Neuron (in vitro differentiated cells): ENCODE results near the gene GPR34.
"Not testable (repeated sequence)": the region's sequence is repeated elsewhere in the genome, so short reads cannot be mapped to it uniquely, and the experiment has no call there.

Experiments used
- H2AFZ ChIP-seq: one replicate; pipeline ENCODE4 v1.6.1; 2013; ENCODE audit warnings: low read depth, mild to moderate bottlenecking, inconsistent platforms, low read length, moderate library complexity
- H3K27me3 ChIP-seq: one replicate; pipeline ENCODE4 v1.6.1; 2013; ENCODE audit warnings: low read length; ENCODE audit not compliant: insufficient read depth
- H3K36me3 ChIP-seq: one replicate; pipeline ENCODE4 v1.6.1; 2013; ENCODE audit warnings: low read length; ENCODE audit not compliant: insufficient read depth
- H3K4me1 ChIP-seq: one replicate; pipeline ENCODE4 v1.6.1; 2013; ENCODE audit warnings: low read length; ENCODE audit not compliant: insufficient read depth
- H3K4me3 ChIP-seq: 2 replicates; pipeline ENCODE4 v1.5.1; 2013; ENCODE audit warnings: mild to moderate bottlenecking, low read length, moderate library complexity
- H3K9me3 ChIP-seq: one replicate; pipeline ENCODE4 v1.6.1; 2013; ENCODE audit warnings: low read length

Gene GPR34

GRCh38 chrX:41705680-41706374 lies 17.1 kb downstream of the GPR34 start:
- no peaks in the 10 kb centered on the region for H3K27me3 ChIP-seq
- H2AFZ ChIP-seq, result no peak overlapping the region
- H3K36me3 ChIP-seq, result no peaks in the 10 kb centered on the region
- no peaks in the 10 kb centered on the region for H3K9me3 ChIP-seq
- no peak overlapping the region for H3K4me3 ChIP-seq
- H3K4me1 ChIP-seq, result no peaks in the 10 kb centered on the region

GRCh38 chrX:41707218-41707617 lies 18.4 kb downstream of the GPR34 start:
- H3K4me1 ChIP-seq, result no peaks in the 10 kb centered on the region
- no peaks in the 10 kb centered on the region for H3K9me3 ChIP-seq
- H2AFZ ChIP-seq, result no peak overlapping the region
- no peaks in the 10 kb centered on the region for H3K36me3 ChIP-seq
- no peaks in the 10 kb centered on the region for H3K27me3 ChIP-seq
- no peak overlapping the region for H3K4me3 ChIP-seq

GRCh38 chrX:41708486-41708885 lies 19.7 kb downstream of the GPR34 start:
- H3K4me1 ChIP-seq, result no peaks in the 10 kb centered on the region
- H2AFZ ChIP-seq, result no peak overlapping the region
- H3K27me3 ChIP-seq, result no peaks in the 10 kb centered on the region
- no peak overlapping the region for H3K4me3 ChIP-seq
- H3K9me3 ChIP-seq, result no peaks in the 10 kb centered on the region
- H3K36me3 ChIP-seq, result no peaks in the 10 kb centered on the region

GRCh38 chrX:41711021-41711667 lies 22.4 kb downstream of the GPR34 start:
- H3K4me1 ChIP-seq, result no peaks in the 10 kb centered on the region
- H3K9me3 ChIP-seq, result no peaks in the 10 kb centered on the region
- no peaks in the 10 kb centered on the region for H3K27me3 ChIP-seq
- no peak overlapping the region for H3K4me3 ChIP-seq
- H3K36me3 ChIP-seq, result no peaks in the 10 kb centered on the region
- H2AFZ ChIP-seq, result no peak overlapping the region

GRCh38 chrX:41716222-41716621 lies 27.4 kb downstream of the GPR34 start:
- peaks cover 6% of the 10 kb centered on the region for H3K9me3 ChIP-seq
- no peaks in the 10 kb centered on the region for H3K36me3 ChIP-seq
- no peak overlapping the region for H2AFZ ChIP-seq
- no peak overlapping the region for H3K4me3 ChIP-seq
- H3K4me1 ChIP-seq, result peaks cover 12% of the 10 kb centered on the region
- H3K27me3 ChIP-seq, result no peaks in the 10 kb centered on the region

- no peaks in the 10 kb centered on the region for H3K36me3 ChIP-seq
- H3K27me3 ChIP-seq, result no peaks in the 10 kb centered on the region
- H3K4me3 ChIP-seq, result no peak overlapping the region
- H3K4me1 ChIP-seq, result peaks cover 12% of the 10 kb centered on the region
- peaks cover 6% of the 10 kb centered on the region for H3K9me3 ChIP-seq
- H2AFZ ChIP-seq, result no peak overlapping the region
Observed at GRCh38 chrX:41716767-41717473, 28.1 kb downstream of the GPR34 start.

GRCh38 chrX:41718481-41719235 lies 29.9 kb downstream of the GPR34 start:
- Histone ChIP-seq H3K4me3 (no peak overlapping the region), H3K4me1 (peaks cover 12% of the 10 kb centered on the region), H3K36me3 (no peaks in the 10 kb centered on the region), H2AFZ (no peak overlapping the region), H3K27me3 (no peaks in the 10 kb centered on the region), H3K9me3 (peaks cover 6% of the 10 kb centered on the region)

DNA sequence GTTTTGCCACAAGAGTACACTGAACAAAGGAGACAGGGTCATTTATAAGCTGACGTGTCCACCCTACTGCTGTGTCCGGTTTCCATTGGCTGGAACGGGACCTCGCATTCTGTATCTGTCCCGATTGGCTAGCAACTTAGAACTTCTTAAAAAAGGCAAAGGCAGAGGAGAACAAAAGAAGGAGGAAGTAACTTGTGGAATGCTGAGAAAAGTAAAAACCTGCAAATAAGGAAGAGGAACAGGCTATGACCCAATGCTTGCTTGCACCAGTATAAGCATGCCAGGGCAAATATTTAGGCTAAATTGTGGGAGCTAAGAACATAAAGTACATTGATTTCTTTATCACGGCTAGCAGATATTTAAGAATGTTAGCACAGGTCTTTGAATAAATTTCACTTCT lies 30.8 kb downstream of the GPR34 start:
- H3K4me1 ChIP-seq, result peaks cover 12% of the 10 kb centered on the region
- not testable (repeated sequence) for H2AFZ ChIP-seq, H3K4me3 ChIP-seq, H3K36me3 ChIP-seq, H3K9me3 ChIP-seq, H3K27me3 ChIP-seq

GRCh38 chrX:41720125-41720779 lies 31.5 kb downstream of the GPR34 start:
- Histone ChIP-seq H3K4me1 (peaks cover 12% of the 10 kb centered on the region), H3K9me3 (peaks cover 6% of the 10 kb centered on the region), H3K4me3 (no peak overlapping the region), H3K36me3 (no peaks in the 10 kb centered on the region), H2AFZ (no peak overlapping the region), H3K27me3 (no peaks in the 10 kb centered on the region)

DNA sequence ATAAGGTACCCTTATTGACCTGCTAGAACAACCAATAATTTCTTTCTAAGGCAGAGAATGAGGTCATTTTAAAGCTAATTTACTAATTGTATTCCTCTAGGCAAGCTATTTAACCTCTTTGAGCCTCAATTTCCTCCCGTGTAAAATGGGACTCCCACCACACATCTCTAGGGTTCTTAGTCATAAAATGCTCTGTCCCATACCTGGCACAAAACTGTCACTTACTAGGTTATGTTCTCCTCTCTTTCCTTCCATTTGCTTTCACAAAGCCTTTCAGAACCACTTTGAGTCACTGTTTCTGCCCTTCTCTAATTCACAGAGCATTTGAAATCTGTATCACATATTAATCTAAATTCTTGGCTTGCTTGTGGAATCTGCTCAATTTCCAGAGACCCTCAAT lies 32.8 kb downstream of the GPR34 start:
- Histone ChIP-seq H3K4me3 (no peak overlapping the region), H3K4me1 (peaks cover 12% of the 10 kb centered on the region), H3K36me3 (no peaks in the 10 kb centered on the region), H3K27me3 (no peaks in the 10 kb centered on the region), H2AFZ (no peak overlapping the region), H3K9me3 (peaks cover 6% of the 10 kb centered on the region)

DNA sequence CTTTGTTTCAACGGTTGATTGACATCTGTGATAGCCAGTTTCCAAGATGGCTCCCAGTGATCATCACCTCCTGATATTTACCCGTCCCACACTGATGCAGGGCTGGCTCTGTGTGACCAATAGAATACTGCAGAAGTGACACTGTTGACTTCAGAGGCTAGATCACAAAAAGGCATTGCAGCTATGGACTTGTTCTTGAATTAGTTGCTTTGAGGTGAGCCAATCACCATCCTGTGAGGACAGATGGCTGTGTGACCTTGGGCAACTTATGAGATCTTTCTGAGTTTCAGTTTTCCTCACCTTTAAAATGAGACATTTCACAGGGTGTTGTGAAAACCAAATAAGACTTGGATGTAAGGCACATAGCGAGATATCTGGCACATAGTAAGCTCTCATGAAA lies 33.4 kb downstream of the GPR34 start:
- Histone ChIP-seq H3K9me3 (peaks cover 1% of the 10 kb centered on the region), H2AFZ (no peak overlapping the region), H3K4me1 (peaks cover 12% of the 10 kb centered on the region), H3K27me3 (no peaks in the 10 kb centered on the region), H3K4me3 (no peak overlapping the region), H3K36me3 (no peaks in the 10 kb centered on the region)

DNA sequence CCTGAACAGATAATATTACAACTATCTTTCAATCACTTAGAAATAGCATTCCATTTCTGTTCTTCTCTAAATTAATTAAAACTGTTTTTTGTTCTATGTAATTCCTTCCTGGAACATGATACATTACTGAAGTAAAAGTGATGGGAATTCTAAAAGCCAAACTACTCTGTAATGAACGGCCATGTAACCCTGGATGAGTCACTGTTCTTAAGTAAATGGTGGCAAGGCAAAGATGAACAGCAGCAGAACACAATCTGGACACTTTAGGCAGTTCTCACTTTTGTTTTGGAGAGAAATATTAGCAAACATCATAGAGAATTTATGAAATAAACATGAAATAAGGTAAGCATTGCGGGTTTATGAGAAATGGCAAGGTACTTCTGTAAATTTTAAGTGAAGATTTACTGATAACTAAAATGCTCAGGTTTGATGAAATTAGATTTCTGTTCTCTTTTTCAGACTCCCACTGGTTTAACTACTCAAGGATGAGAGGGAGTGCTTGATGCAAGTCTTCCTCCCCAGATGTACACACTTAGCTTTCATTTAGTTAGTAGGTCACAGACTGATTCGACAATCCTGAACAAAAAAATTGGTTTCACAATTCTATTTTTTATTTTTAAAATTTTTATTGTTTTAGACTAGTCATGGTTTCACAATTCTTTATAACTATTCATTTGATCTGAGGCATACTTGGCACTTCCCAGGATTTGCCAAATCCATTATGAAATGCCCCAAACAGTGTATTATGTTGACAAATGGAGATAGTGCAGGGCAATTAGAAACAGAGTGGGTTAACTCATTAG lies 34.2 kb downstream of the GPR34 start:
- Histone ChIP-seq H3K27me3 (no peaks in the 10 kb centered on the region), H3K36me3 (no peaks in the 10 kb centered on the region), H3K4me1 (peaks cover 9% of the 10 kb centered on the region), H2AFZ (no peak overlapping the region), H3K9me3 (peaks cover 1% of the 10 kb centered on the region), H3K4me3 (no peak overlapping the region)
